Measurements from ENCODE around the gene RFT1. TPM values are rescaled to one million over a fixed set of nuclear protein-coding genes. Genes with fewer than 3 reads are reported as not detected.

Gene RFT1
- total and polyA plus RNA-seq, 2 of the 13 experiments (the other 11 are each of a cell fraction or from before 2014, with no cell fraction given) = 23.2 to 37.0 TPM

DNA sequence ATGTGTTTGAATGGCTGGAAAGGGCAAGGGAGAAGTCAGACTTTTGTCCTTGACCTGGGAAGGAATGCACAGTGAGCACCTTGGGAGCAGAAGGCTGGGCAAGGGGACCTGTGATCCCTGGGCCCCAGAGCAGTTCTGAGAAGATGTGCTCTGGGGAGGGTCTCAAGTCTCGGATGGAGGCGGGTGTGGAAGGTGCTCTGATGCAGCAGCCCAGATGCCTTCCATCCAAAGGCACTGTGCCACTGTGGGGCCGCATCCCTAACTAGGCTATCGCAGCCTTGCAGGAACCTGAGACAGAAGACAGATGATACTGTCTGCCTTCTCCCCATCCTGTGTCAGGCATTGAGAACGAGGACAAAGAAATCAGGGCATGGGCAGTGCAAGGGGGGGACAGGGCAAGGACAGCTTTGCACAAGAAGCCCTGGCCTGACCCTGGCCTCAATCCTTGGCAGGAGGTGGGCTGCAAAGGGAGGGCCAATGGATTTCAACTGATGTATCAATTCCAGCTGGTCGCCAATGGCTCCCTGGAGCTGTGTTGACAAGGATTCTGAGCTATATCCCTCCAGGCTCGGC, 16.2 kb upstream of the RFT1 start:
- FAIRE-seq (no peak), ATAC-seq (no peak), DNase-seq (ENCODE audit: low spot score) (no peak)
- Histone ChIP-seq H3K79me2 (ENCODE audit: insufficient read depth, low read length) (no peaks in the 10 kb centered on the region), H3K27me3 (ENCODE audit: control insufficient read depth in 1 of 2, insufficient read depth in 2 of 2, low read length in 2 of 2) (peaks cover 2 to 60% of the 10 kb centered on the region in 2 experiments; a peak in 4 of 5 replicates), H3K27ac (ENCODE audit: extremely low read length, insufficient read depth, low read length) (no peak overlapping the region), H3K9ac (ENCODE audit: insufficient read depth, low read depth, low read length) (no peak overlapping the region), H3K36me3 (replicated peaks in 1 of 2; ENCODE audit: control insufficient read depth in 1 of 2, insufficient read depth in 2 of 2, low read length in 2 of 2) (no peaks in the 10 kb centered on the region), H3K4me3 (replicated peaks in 1 of 3; ENCODE audit: insufficient read depth in 1 of 3, low read depth in 2 of 3, low read length in 3 of 3) (no peak overlapping the region), H4K20me1 (ENCODE audit: insufficient read depth, low read length) (no peaks in the 10 kb centered on the region), H2AFZ (ENCODE audit: low read length) (no peak overlapping the region), H3K4me2 (ENCODE audit: low read depth, low read length) (no peak overlapping the region), H3K4me1 (ENCODE audit: insufficient read depth, low read length) (peaks cover 55% of the 10 kb centered on the region), H3K9me3 (ENCODE audit: low read length) (no peaks in the 10 kb centered on the region)
- 15% methylated on average over 3 of the region's 7 CpGs for WGBS (ENCODE audit: low lambda C conversion rate)
- ChIA-PET POLR2A (interaction anchor here (1.5 to 2.3 kb wide), 2 partner anchors 13 to 22 kb away, joined by 4 to 10 read pairs; no protein-coding TSS in a partner anchor), CTCF (ENCODE audit: low intra/inter-chr PET ratio, low total read pairs) (no interaction called here)
- TF ChIP-seq ZNF446 (CRISPR knock-in tag; IDR thresholded peaks at IDR 0.05) (no peak), SP5 (CRISPR knock-in tag; IDR thresholded peaks at IDR 0.05; ENCODE audit: borderline replicate concordance, low read depth) (no peak), ZNF670 (CRISPR knock-in tag; IDR thresholded peaks at IDR 0.05; ENCODE audit: borderline replicate concordance) (no peak)
- TF ChIP-seq, protein P1, sequence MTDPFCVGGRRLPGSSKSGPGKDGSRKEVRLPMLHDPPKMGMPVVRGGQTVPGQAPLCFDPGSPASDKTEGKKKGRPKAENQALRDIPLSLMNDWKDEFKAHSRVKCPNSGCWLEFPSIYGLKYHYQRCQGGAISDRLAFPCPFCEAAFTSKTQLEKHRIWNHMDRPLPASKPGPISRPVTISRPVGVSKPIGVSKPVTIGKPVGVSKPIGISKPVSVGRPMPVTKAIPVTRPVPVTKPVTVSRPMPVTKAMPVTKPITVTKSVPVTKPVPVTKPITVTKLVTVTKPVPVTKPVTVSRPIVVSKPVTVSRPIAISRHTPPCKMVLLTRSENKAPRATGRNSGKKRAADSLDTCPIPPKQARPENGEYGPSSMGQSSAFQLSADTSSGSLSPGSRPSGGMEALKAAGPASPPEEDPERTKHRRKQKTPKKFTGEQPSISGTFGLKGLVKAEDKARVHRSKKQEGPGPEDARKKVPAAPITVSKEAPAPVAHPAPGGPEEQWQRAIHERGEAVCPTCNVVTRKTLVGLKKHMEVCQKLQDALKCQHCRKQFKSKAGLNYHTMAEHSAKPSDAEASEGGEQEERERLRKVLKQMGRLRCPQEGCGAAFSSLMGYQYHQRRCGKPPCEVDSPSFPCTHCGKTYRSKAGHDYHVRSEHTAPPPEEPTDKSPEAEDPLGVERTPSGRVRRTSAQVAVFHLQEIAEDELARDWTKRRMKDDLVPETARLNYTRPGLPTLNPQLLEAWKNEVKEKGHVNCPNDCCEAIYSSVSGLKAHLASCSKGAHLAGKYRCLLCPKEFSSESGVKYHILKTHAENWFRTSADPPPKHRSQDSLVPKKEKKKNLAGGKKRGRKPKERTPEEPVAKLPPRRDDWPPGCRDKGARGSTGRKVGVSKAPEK (CRISPR knock-in tag; IDR thresholded peaks at IDR 0.05; ENCODE audit: borderline replicate concordance) = no peak
- no TSS peak for BruUV-seq (replicated peaks)
- intact Hi-C loops (cut with micrococcal nuclease; ENCODE audit: unreplicated experiment) = no loop called here
- in situ Hi-C loops (cut with HindIII; ENCODE audit: extremely low pct_ligation_motif_present, low pct_unique_long_range_greater_than_20kb) = no loop called here

DNA sequence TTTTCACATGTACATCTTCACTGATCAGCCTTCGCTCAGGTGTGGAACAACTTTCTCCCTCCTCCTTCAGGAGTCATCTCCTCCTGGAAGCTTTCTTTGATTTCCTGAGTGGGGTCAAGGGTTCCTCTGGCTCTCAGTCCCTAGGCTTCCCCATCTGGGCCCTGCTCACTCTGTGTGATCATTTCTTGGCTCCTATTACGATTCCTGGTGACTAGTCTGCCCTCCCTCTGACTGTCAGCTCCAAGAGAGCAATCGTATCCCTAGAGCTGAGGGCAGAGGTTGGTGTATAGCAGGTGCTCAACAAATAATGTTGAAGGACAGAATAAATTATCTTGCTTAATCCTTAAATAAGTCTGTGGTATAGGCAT, 15.5 kb upstream of the RFT1 start:
- no TSS peak for BruUV-seq (replicated peaks)
- Histone ChIP-seq H4K20me1 (ENCODE audit: insufficient read depth, low read length) (no peaks in the 10 kb centered on the region), H3K27me3 (ENCODE audit: control insufficient read depth in 1 of 2, insufficient read depth in 2 of 2, low read length in 2 of 2) (peaks cover 2 to 59% of the 10 kb centered on the region in 2 experiments; a peak in 4 of 5 replicates), H3K27ac (ENCODE audit: extremely low read length, insufficient read depth, low read length) (no peak overlapping the region), H3K9me3 (ENCODE audit: low read length) (no peaks in the 10 kb centered on the region), H3K4me1 (ENCODE audit: insufficient read depth, low read length) (peaks cover 55% of the 10 kb centered on the region), H2AFZ (ENCODE audit: low read length) (no peak overlapping the region), H3K4me3 (replicated peaks in 1 of 3; ENCODE audit: insufficient read depth in 1 of 3, low read depth in 2 of 3, low read length in 3 of 3) (no peak overlapping the region), H3K79me2 (ENCODE audit: insufficient read depth, low read length) (no peaks in the 10 kb centered on the region), H3K36me3 (replicated peaks in 1 of 2; ENCODE audit: control insufficient read depth in 1 of 2, insufficient read depth in 2 of 2, low read length in 2 of 2) (no peaks in the 10 kb centered on the region), H3K9ac (ENCODE audit: insufficient read depth, low read depth, low read length) (no peak overlapping the region), H3K4me2 (ENCODE audit: low read depth, low read length) (no peak overlapping the region)
- FAIRE-seq (no peak), DNase-seq (ENCODE audit: low spot score) (no peak), ATAC-seq (no peak)
- CTCF ChIA-PET (ENCODE audit: low intra/inter-chr PET ratio, low total read pairs) = no interaction called here
- in situ Hi-C loops (cut with HindIII; ENCODE audit: extremely low pct_ligation_motif_present, low pct_unique_long_range_greater_than_20kb) = no loop called here
- POLR2A ChIA-PET = interaction anchor here (0.8 to 2.3 kb wide), 3 partner anchors 9 to 23 kb away, joined by 4 to 10 read pairs (median 4); no protein-coding TSS in a partner anchor
- TF ChIP-seq TCF12 (IDR thresholded peaks at IDR 0.05) (no peak), TCF12 (CRISPR knock-in tag; IDR thresholded peaks at IDR 0.05) (no peak), HNRNPH1 (optimal IDR thresholded peaks at IDR 0.05; ENCODE audit: low read depth, low read length) (no peak), SAFB2 (CRISPR knock-in tag; IDR thresholded peaks at IDR 0.05; ENCODE audit: borderline replicate concordance, low read depth) (no peak), ZNF883 (CRISPR knock-in tag; IDR thresholded peaks at IDR 0.05; ENCODE audit: not compliant biosample characterization) (no peak), ATF7-NPFF (CRISPR knock-in tag; IDR thresholded peaks at IDR 0.05; ENCODE audit: low read depth) (no peak), ZNF44 (CRISPR knock-in tag; IDR thresholded peaks at IDR 0.05) (no peak), ZNF143 (CRISPR knock-in tag; IDR thresholded peaks at IDR 0.05) (no peak)
- TF ChIP-seq, protein P2, sequence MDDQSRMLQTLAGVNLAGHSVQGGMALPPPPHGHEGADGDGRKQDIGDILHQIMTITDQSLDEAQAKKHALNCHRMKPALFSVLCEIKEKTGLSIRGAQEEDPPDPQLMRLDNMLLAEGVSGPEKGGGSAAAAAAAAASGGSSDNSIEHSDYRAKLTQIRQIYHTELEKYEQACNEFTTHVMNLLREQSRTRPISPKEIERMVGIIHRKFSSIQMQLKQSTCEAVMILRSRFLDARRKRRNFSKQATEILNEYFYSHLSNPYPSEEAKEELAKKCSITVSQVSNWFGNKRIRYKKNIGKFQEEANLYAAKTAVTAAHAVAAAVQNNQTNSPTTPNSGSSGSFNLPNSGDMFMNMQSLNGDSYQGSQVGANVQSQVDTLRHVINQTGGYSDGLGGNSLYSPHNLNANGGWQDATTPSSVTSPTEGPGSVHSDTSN (CRISPR knock-in tag; IDR thresholded peaks at IDR 0.05; ENCODE audit: borderline replicate concordance) = no peak
- TF ChIP-seq, protein P3, sequence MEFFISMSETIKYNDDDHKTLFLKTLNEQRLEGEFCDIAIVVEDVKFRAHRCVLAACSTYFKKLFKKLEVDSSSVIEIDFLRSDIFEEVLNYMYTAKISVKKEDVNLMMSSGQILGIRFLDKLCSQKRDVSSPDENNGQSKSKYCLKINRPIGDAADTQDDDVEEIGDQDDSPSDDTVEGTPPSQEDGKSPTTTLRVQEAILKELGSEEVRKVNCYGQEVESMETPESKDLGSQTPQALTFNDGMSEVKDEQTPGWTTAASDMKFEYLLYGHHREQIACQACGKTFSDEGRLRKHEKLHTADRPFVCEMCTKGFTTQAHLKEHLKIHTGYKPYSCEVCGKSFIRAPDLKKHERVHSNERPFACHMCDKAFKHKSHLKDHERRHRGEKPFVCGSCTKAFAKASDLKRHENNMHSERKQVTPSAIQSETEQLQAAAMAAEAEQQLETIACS (CRISPR knock-in tag; IDR thresholded peaks at IDR 0.05) = no peak
- WGBS (ENCODE audit: low lambda C conversion rate) = 3% methylated on average over 3 of the region's 3 CpGs
- intact Hi-C loops (cut with micrococcal nuclease; ENCODE audit: unreplicated experiment) = no loop called here
